ELR (cell line): ENCODE data around the gene GPSM1.

Experiments
- DNase-seq: peaks from one replicate; pipeline ENCODE4 v3.0.0-alpha.2; 2015; ENCODE audit warnings: low read depth

The GPSM1 gene

DNA sequence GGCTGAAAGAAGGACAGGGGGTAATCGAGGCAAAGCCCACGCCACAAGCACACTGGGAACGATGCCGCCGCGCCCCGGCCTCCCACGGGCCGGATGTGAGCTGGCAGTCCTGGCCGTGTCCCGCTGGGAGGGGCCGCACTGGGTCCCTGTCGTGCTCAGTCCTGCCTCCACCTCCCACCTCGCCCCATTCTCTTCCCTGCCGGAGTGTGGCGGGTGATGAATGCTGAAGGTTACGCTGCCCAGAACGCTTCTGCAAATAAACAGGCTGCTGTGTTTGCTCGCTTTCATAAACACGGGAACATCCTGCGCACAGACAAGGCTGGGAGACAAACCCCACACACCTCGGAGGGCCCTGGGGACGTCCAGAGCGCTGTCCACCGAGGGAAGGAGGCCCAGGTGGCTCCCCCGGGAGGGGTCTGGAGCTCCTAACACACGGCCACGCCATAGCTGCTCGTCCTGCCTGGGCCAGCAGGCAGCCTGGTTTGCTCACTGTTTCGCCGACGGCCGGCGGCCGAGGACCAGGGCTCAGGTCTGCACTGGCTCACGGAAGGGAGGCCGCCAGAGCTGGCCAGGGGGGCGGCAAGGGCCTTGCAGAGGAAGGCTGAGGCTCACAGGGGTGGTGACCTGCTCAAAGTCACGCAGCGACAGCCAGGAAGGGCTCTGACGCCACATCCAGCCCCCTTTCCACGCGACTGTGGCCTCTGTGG is 33.9 kb downstream of the GPSM1 start:
- peak; percentile 43 for DNase-seq

DNA sequence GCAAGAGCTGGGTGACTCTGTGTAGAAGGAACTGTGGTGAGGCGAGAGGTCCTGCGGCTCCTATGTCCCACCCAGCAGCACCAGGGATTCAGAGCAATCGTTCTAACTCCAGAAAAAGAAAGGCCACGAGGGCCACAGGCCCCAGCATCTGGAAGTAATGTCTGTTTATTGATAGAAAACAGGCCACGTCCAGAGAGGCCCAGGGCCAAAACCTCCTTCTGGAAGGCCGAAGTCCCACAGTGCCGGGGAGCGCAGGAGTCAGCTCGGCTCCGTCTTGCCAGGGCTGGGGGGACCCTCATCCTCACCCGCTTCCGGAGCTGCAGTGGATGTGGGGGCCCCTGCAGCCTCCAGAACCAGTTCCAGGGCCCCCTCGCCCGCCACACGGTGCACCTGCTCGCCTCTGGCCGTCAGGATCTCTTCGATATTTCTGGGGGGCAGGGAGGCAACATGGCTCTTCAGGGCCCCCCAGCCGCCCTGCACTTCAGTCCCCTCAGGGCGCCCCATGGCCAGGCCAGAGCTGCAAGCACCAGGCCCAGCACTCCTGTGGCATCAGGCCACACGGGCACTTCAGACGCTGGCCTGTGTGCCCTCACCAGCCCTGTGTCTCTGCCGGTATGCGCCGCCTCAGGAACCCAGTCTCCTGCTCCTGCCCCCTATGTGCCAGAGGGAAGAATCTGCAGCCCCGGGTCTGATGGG is 34.6 kb downstream of the GPSM1 start:
- no peak for DNase-seq

DNA sequence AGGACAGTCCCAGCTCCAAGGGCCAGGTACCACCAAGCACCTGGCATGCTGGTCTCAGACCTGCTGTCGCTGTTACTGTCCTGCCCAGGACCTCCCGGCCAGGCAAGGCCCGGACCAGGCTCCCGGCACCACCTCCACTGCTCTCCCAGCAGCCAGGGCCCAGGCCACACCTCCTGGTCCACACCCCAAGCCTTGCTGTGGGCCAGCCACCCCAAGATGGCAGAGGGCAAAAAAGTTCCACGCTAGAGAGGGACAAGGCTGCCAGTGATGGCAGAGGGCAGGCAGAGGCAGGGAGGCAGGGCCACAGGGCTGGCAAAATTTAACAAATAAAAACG is 35.1 kb downstream of the GPSM1 start:
- DNase-seq, result no peak

DNA sequence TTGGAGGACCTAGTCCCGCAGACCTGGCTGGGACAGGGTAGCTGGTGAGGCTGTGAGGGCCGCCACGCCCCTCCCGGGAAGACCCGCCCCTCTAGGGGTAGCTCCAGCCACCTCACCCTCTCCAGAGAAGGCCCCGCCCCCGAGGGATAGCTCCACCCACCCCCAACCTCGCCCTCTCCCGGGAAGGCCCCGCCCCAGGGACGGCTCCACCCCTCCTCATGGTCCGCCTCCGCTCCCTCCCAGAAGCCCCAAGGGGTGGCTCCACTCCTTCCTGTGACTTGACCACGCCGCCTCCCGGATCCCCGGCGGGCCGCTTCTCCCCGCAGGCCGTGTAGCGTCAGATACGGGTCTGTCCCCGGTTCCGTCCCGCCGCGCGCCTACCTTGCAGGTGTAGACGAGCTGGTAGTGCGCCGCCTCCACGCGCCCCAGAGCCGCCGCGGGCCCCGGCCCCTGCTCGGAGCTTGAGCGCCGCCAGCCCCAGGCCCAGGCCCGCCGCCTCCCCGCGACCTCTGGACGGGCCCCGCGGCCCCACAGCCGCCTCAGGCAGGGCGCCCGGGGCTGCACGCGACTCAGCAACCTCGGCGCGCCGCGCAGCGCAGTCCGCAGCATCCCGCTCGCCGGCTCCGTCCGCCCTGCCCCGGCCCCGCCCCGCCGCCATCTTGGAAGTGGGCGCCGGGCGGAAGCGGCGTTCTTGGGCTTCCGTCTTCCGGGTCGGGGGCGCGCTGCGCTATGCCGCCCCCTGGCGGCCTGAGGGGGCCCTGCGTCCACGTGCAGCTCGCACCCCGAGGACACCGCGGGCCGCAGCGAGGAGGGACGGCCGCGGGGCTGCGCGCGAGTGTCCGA is 36.0 kb downstream of the GPSM1 start, which contains the start of gene DNLZ:
TSS of gene DNLZ (minus strand) at position 639 of the 843 bp plus-strand sequence. CDS start at position 609, 30 bp downstream.
- DNase-seq, result peak; percentile 96

DNA sequence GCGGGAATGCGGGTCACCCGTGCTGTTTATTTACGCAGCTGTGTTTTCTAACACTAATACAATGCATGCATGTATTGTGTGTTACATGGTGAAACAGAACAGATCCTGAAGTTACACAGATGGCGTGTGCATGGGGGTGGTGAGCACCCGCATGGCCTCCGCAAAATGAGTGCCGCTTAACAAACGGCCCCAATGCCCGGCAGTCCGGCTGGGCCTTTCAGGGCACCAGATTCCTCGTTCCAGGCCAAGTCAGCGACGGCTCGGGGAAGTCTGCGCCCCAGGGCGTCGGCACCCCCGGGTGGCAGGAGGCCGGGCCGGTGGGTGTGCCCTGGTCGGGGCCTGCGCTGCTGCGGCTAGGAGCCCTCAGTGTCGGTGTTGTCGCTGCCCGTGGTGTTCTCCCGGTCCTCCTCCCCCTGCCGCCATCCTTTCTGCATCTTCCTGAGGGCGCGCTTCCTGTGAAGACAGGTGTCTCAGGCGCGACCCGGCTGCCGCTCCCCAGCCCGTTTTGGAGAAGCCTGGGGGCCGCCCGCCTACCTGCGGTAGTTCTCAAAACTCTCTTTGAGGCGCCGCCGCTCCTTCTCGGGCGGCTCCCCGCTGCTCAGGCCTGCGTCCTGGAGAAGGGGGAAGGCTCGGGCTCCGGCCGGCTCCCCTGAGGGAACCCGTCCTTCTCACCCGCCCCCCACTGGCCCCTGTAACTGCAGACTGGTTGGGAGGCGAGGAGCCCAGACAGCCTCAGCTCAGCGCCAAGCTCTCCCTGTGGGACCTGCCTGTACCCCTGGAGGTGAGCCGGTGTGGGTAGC is 36.8 kb downstream of the GPSM1 start:
- no peak for DNase-seq

DNA sequence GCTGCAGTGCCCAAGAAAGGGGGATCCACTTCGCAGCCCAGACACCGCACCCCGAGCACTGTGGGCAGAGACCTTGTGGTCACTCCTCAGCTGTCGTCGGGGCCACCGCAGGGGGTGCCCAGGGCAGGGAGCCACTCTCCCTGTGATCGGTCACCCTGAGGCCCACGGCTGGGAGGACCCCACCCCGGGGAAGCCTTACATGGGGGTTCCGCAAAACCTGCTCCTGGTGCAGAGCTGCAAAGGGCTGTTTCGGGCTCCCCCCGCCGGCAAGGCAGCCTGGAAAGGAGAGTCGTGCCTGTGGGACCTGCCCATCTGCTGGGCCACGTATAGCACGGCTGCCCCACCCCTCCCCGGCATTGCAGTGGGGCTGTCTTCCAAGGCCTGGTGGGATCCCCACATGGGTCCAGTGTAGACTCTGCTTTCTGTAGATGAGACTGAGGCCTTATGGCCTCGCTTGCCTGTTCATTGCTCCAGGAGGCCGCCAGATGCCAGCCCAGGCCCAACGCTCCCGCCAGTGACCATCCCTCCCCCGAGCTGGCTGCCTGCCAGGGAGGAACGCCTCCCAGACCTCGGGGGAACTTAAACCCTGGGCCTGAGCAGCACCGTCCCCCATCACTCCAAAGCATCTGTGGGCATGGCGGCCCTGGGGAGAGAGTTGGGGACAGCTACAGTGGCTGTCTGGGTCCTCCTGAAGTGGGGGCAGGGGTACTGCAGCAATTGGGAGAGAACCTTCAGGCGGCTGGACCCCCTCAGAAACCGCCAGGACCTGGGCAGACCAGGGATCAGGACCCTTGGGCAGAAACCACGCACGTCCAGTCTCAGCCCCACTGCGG is 37.8 kb downstream of the GPSM1 start:
- DNase-seq, result no peak

DNA sequence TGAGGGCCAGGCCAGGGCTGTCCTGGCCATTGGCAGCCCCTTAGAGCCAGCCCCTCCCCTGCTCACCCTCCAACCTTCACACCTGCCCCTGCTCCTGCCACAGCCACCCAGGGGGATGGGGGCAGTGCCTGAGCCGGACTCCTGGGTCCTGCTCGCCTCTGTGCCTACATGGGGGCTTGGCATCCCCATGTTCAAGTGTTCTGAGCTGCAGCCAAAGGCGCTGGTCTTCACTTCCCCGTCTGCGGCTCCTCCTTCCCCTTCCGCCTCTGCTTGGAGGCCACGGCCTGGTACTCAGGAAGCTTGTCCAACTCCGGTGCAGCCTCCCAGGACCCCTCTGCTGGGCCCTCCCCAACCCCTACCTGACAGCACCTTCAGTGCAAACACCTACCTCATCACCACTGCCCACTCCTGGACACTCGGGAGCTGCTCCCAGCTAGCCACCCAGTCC is 38.5 kb downstream of the GPSM1 start:
- no peak for DNase-seq

DNA sequence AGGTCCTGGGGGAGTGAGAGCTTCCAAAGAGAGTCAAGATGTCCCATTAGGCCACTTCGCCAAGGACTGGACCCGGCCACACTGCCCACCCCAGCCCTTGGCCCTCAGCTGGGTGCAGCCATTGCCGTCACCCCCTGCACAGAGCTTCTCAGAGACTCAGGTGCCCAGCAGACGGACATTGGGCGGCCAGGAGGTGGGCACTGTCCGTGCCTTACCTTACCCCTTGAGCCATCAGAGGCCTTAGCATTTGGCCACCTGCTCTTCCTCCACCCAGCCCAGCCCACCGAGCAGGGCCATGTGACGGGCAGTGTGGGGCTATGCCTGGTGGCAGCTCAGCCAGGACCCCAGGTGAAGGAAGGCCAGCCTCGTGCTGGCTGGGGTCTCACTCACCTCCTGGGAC is 39.5 kb downstream of the GPSM1 start:
- DNase-seq, result no peak

DNA sequence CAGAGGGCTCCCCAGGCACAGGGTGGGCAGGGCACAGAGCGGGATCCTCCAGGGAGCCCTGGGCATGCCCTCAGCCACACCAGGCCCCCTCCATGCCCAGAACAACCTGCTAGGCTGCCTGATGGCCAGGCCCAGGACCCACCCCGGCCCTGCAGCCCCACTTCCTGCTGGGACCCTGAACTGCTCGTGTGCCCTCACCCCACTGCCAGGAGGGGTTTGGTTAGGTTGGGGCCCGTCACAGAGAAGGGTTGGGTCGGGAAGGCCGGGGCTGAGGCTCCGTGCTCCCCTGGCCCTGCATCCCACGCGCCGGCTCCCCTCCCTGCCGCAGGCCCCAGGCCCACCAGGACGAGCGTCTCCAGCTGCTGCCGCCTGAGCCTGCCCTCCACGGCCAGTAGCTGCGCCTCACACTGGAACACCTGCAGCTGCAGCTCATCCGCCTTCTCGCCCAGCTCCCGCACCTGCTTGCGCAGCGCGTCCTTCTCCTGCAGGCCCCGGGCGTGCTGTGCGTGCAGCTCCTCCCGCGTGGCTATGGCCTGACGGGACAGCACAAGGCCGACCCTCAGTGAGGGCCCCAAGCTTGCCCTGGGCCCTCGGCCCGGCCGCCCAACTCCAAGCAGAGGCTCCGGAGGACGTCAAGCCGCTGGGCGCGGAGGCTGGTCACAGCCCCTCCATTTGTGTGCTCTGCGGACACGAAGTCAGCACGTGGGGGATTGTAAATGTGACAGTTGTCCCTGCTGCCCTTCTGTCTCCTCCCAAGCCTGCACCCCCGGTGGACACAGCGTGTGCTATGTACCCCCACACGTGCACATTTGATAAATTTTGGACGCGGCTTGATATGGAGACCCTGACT is 40.2 kb downstream of the GPSM1 start:
- no peak for DNase-seq

DNA sequence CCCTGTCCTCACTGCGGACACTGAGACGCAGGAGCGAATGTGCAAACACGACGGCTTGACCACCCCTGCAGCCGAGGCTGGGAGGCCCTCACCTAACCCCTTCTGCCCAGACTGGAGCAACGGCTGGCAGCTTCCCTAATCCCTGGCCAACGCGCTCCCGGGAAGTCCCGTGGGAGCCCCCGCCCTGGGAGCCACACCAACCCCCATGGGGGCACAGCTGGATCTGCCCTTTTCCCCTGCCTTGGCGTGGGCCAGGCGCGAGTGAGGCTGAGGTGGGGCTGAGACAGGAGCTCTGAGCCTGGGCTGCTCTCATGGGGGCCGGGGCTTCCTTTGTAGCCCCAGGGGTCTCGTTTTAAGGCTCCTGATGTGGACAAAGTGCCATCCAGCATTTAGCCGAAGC is 40.9 kb downstream of the GPSM1 start:
- no peak for DNase-seq

DNA sequence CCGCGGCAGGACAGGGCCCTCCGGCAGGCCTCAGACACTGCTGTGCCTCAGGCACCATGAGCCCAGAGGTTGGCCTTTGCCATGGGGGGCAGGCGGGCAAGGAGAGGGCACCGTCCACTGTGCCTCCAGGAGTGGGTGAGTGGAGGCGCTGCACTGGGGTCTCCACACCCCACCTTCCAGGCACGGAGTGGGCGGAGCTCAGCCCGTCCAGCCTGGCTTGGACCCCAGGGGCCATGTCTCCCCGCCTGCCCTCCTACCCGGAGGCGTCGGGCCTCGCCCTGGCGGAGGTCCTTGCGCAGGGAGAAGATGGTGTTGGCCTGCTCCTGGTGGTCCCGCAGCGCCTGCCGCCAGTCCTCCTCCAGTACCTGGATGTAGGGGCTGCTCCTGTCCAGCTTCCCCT is 42.7 kb downstream of the GPSM1 start:
- no peak for DNase-seq

DNA sequence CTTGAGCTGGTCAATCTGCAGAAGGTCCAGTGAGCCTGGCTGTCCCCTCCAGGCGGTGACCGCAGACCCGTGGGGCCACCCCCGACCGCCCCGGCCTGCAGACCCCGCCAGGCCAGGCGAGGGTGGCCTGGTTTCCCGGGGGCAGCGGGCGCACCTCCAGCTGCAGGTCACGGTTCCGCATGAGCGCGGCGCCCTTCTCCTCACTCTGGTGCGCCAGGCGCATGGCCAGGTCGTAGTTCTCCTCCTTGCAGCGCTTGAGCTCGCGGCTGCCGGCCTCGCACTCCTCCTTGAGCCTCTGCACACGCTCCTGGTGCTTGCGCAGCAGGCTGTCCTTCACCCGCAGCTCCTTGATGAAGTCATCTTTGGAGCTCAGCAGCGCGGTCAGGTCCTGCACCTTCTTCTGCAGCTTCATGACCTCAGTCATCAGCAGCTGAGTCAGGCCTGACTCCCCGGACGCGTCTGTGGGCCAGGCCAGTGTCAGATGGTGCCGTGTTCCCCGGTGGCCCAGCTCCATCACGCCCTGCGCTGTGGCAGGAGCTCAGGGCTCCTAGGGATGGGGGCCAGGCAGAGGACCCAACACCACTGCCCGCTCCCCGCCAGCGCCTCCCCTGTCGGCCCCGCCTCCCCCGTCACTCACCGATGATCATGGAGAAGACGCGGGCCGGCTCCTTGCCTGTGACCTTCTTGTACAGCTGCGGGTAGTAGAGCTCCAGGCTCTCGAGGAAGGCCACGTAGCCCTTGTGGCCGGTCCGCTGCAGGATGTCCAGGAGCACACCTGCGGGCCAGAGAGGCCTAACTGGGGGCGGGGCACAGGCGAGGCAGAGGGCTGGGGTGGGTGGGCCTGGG is 43.6 kb downstream of the GPSM1 start:
- DNase-seq, result peak; percentile 92

DNA sequence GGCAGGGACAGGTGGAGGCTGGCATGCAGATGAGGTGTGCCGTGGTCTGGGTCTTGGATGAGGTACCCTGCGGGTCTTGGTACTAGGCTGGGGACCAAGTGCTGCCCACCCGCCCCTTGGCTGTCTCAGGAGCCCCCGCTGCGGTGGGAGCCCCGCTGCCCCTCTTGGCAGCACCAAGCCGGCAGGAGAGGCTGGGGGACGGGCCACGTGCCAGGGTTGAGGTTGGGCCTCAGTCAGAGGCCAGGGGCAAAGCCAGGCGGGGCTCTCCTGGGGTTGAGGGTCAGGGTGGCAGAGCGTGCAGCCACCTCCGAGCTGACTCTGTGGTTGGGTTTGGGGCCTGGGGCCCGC is 44.2 kb downstream of the GPSM1 start:
- no peak for DNase-seq

DNA sequence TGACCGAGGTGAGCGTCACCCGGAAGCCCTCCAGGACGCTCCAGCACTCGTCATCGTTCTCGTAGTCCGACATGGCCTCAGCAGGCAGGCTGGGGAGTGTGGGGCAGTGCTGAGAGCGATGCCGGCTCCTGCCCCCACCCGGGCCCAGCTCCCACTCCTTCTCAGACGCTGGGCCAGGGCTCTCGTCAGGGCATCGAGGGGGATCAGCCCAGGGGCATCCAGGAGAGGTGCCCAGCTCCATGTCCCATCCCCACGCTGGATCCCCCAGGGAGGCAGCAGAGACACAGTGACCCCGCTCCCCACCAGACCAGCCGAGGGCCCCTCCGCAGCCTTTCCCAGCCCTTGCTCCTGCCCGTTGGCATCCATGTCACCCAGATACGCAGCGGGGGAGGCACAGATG is 44.7 kb downstream of the GPSM1 start:
- DNase-seq, result no peak

DNA sequence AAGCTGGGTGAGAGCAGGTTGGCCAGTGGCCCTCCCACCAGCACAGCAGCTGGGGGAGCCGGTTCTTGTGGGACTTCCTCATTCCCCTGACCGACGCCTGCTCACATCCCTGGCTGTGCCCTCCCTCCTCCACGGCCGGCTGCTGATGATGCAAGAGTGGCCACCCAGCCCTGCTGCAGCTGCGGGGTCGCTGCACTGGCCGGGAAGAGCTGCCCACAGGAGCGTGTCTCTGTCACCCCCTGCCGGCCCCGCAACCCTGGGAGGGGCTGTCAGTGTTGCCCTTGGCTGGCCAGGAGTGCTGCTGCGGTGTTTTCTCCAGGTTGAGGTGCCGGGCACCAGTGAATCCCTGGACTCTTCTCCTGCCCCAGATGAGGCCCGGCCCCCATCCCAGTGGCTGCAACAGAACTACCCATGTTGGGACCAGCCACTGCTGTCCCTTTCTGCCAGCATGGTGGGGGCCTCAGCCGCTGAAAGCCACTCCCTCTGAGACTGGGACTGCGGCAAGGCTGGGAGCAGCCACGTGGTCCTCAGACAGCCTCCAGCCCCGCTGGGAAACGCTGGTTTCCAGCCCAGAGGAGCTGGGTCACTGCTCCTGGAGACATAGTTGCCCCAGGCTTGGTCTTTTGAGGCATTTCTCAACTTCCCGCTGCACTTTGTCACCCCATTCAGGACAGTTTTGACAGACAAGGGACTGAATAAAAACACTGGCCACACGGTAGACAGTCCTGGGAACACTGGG is 45.4 kb downstream of the GPSM1 start:
- DNase-seq, result peak; percentile 76

DNA sequence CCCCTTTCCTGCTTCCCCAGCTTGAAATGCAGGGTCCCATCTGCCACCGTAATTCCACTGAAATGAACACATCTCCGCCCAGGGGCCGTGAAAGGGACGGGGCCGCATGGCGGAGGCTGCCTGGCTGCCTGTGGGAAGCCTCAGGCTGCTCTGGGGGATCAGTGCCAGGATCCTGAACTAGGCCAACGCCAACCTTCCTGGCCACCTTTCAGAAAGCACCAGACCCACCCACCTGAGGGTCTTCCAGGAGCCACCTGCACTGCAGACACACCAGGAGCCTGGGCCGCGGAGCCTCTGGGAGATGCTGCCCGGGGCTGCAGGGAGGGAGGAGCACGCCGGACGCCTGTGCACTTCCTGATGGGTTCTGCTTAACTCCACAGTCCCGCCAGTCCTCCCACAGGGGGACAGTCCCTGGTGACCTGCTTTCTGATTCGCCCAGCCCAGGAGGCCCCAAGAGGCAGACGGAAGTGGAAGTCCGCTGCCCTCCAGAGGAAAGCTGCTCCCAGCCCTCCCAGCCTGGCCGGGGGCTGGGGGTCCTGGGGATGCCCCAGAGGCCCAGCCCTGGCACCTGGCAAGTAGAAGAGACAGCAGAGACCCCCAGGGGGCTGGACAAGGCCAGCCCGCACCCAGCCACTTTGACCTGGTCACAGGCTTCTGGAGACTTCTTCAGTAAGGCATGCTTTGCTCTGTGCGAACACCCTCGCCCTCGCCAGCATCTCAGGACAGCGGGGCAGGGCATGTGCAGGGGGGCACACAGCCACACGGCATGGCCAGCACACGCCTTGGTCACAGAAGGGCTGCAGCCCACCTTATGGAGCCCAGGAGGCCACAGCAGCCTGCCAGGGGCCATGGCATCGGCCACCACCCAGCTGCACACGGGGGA is 46.2 kb downstream of the GPSM1 start, which contains the start of gene CARD9:
TSS of gene CARD9 (minus strand) at position 370 of the 883 bp plus-strand sequence. CDS start 1,591 bp downstream, outside the sequence.
- DNase-seq, result no peak

DNA sequence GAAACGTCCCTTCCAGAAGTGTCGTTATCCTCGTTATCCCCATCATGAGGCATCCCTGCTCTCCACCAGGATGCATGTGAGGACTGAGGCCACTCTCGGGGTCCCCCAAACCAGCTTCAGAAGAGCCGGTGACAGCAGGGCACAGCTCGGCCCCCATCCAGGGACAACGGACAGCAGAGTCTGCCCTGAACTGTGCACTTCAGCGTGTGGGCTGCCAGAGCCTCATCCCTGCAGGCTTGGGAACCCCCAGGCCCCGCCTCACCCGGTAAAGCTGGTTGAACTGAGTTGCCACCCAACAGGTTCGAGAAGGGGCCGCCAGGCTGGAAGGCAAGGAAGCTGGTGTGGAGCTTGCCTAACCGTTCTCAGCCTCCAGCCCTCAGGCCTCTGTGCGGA is 46.8 kb downstream of the GPSM1 start:
- no peak for DNase-seq
